HepG2 (cell line): ENCODE data around the gene BICDL1. TPM values are rescaled to one million over a fixed set of nuclear protein-coding genes. Genes with fewer than 3 reads are reported as not detected.

Experiments
- BORCS8-MEF2B ChIP-seq: sonication (generic); formaldehyde crosslinking; IDR thresholded peaks from 2 replicates; pipeline ENCODE4 v1.8.0; 2022; ENCODE audit warnings: mild to moderate bottlenecking, missing genetic modification reagents
- GTF2F1 ChIP-seq: fragments of 150-350 bp; IDR thresholded peaks from 2 replicates; pipeline ENCODE4 v1.6.1; 2014; ENCODE audit warnings: low read length
- HNRNPH1 ChIP-seq: fragments of 200-400 bp; formaldehyde crosslinking; optimal IDR thresholded peaks from 2 replicates; pipeline ENCODE3; 2017; ENCODE audit warnings: mild to moderate bottlenecking, low read depth, low read length
- MEIS2 ChIP-seq: sonication (generic); formaldehyde crosslinking; IDR thresholded peaks from 2 replicates; pipeline ENCODE4 v1.9.0; 2021; ENCODE audit warnings: mild to moderate bottlenecking, missing genetic modification reagents
- MZF1 ChIP-seq: sonication (generic); formaldehyde crosslinking; IDR thresholded peaks from 2 replicates; pipeline ENCODE4 v1.8.1; 2023; ENCODE audit warnings: mild to moderate bottlenecking, missing genetic modification reagents, borderline replicate concordance
- THYN1 ChIP-seq: sonication (generic); formaldehyde crosslinking; IDR thresholded peaks from 2 replicates; pipeline ENCODE4 v1.8.1; 2023; ENCODE audit warnings: low read depth, mild to moderate bottlenecking, moderate library complexity, missing genetic modification reagents, borderline replicate concordance
- ZNF264 ChIP-seq: sonication (generic); formaldehyde crosslinking; IDR thresholded peaks from 2 replicates; pipeline ENCODE4 v1.4.0; 2020; ENCODE audit warnings: missing genetic modification reagents
- ZNF547 ChIP-seq: sonication (generic); formaldehyde crosslinking; IDR thresholded peaks from 2 replicates; pipeline ENCODE4 v1.5.1; 2020; ENCODE audit warnings: mild to moderate bottlenecking, missing genetic modification reagents
- ZNF720 ChIP-seq: sonication (generic); formaldehyde crosslinking; IDR thresholded peaks from 2 replicates; pipeline ENCODE4 v1.4.0; 2020; ENCODE audit warnings: missing genetic modification reagents
- ZNF878 ChIP-seq: sonication (generic); formaldehyde crosslinking; IDR thresholded peaks from 2 replicates; pipeline ENCODE4 v1.8.1; 2023; ENCODE audit warnings: mild to moderate bottlenecking, missing genetic modification reagents, moderate library complexity
- polyA plus RNA-seq, 8 experiments: library from polyadenylated mRNA; depleted of rRNA in 3 of 8; stranded (reverse) in 7 of 8; unstranded in 1 of 8; fragments of >200 nt; fragmentation: Illumina TruSeq in 4 of 8; extraction: Trizol in 4 of 8; gene quantifications; 2 replicates each; pipeline versions ENCODE4 v1.2.1 to v1.2.3, GENCODE V29; 2011 to 2016; ENCODE audit warnings: low read depth in 4 of 8, missing spikeins in 1 of 8, mixed read lengths in 1 of 8; ENCODE audit not compliant: insufficient read depth in 1 of 8
- total RNA-seq, 5 experiments: library from RNA; depleted of rRNA; stranded (reverse); fragments of >200 nt; fragmentation: Illumina TruSeq; extraction: Trizol; gene quantifications; 2 replicates each; pipeline ENCODE4 v1.2.3, GENCODE V29; 2016; ENCODE audit warnings: low read depth in 1 of 5
- TF ChIP-seq, protein P1 (sequence below): sonication (generic); formaldehyde crosslinking; IDR thresholded peaks from 2 replicates; pipeline ENCODE4 v1.4.0; 2020; ENCODE audit warnings: missing genetic modification reagents
- TF ChIP-seq, protein P2 (sequence below), 2 experiments: fragments of 450-650 bp in 1 of 2; sonication (generic) in 1 of 2; formaldehyde crosslinking in 1 of 2; IDR thresholded peaks; 2 replicates each; pipeline versions ENCODE4 v1.6.1 to v1.8.0; 2016 to 2022; ENCODE audit warnings: antibody characterized with exemption in 1 of 2, mild to moderate bottlenecking in 1 of 2, missing genetic modification reagents in 1 of 2
- TF ChIP-seq, protein P3 (sequence below): sonication (generic); formaldehyde crosslinking; IDR thresholded peaks from 2 replicates; pipeline ENCODE4 v1.5.1; 2020; ENCODE audit warnings: missing genetic modification reagents, mild to moderate bottlenecking, borderline replicate concordance

BICDL1 gene
- total and polyA plus RNA-seq, 2 of the 13 experiments (the other 11 are each of a cell fraction or from before 2014, with no cell fraction given), result 3.6 to 9.7 TPM

DNA sequence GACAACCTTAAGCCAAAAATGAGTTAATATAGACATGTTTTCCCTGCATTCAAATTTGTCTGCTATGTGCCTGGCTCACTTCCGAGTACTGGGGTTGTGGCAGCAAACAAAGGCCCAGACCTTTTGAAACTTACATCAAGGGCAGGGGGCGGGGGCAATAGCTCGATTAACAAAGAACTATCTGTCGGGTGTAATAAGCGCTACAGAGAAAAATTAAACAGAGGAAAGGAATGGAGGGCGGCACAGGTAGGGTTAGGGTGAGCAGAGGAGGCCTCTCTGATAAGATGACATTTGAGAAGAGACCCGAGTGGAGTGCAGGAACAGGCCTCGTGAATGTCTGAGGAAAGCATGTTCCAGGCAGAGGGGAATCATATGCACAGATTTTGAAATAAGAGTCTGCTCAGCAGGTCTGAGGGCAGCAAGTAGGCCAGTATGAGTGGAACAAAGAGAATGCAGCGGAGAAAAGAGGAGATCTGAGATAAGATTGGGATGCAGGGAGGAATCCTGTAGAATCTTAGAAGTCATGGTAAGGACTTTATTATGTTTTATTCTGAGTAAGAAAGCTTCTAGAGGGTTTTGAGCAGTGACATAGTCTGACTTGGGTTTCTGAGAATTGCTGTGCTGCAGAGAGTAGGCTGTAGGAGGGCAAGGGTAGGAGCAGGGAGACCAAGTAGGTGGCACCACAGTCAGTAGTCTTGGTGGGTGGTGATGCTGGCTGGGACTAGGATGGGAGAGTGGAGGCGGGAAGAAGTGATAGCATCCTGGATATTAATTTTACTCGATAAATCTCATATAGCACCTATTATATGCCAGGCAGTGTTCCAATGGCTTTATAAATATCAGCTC, 52.6 kb downstream of the BICDL1 start (continued):
- TF ChIP-seq HNRNPH1 (no peak), ZNF720 (no peak), GTF2F1 (no peak), ZNF264 (CRISPR knock-in tag) (no peak), BORCS8-MEF2B (no peak), MZF1 (no peak), MEIS2 (CRISPR knock-in tag) (no peak), ZNF878 (no peak), ZNF547 (no peak), THYN1 (CRISPR knock-in tag) (no peak)
- TF ChIP-seq, protein P1, sequence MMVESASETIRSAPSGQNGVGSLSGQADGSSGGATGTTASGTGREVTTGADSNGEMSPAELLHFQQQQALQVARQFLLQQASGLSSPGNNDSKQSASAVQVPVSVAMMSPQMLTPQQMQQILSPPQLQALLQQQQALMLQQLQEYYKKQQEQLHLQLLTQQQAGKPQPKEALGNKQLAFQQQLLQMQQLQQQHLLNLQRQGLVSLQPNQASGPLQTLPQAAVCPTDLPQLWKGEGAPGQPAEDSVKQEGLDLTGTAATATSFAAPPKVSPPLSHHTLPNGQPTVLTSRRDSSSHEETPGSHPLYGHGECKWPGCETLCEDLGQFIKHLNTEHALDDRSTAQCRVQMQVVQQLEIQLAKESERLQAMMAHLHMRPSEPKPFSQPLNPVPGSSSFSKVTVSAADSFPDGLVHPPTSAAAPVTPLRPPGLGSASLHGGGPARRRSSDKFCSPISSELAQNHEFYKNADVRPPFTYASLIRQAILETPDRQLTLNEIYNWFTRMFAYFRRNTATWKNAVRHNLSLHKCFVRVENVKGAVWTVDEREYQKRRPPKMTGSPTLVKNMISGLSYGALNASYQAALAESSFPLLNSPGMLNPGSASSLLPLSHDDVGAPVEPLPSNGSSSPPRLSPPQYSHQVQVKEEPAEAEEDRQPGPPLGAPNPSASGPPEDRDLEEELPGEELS (CRISPR knock-in tag), result peak; percentile 70
- TF ChIP-seq, protein P2, sequence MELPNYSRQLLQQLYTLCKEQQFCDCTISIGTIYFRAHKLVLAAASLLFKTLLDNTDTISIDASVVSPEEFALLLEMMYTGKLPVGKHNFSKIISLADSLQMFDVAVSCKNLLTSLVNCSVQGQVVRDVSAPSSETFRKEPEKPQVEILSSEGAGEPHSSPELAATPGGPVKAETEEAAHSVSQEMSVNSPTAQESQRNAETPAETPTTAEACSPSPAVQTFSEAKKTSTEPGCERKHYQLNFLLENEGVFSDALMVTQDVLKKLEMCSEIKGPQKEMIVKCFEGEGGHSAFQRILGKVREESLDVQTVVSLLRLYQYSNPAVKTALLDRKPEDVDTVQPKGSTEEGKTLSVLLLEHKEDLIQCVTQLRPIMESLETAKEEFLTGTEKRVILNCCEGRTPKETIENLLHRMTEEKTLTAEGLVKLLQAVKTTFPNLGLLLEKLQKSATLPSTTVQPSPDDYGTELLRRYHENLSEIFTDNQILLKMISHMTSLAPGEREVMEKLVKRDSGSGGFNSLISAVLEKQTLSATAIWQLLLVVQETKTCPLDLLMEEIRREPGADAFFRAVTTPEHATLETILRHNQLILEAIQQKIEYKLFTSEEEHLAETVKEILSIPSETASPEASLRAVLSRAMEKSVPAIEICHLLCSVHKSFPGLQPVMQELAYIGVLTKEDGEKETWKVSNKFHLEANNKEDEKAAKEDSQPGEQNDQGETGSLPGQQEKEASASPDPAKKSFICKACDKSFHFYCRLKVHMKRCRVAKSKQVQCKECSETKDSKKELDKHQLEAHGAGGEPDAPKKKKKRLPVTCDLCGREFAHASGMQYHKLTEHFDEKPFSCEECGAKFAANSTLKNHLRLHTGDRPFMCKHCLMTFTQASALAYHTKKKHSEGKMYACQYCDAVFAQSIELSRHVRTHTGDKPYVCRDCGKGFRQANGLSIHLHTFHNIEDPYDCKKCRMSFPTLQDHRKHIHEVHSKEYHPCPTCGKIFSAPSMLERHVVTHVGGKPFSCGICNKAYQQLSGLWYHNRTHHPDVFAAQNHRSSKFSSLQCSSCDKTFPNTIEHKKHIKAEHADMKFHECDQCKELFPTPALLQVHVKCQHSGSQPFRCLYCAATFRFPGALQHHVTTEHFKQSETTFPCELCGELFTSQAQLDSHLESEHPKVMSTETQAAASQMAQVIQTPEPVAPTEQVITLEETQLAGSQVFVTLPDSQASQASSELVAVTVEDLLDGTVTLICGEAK (IDR thresholded peaks at IDR 0.05), result no peak
- TF ChIP-seq, protein P2 (CRISPR knock-in tag; IDR thresholded peaks at IDR 0.05), result no peak
- TF ChIP-seq, protein P3, sequence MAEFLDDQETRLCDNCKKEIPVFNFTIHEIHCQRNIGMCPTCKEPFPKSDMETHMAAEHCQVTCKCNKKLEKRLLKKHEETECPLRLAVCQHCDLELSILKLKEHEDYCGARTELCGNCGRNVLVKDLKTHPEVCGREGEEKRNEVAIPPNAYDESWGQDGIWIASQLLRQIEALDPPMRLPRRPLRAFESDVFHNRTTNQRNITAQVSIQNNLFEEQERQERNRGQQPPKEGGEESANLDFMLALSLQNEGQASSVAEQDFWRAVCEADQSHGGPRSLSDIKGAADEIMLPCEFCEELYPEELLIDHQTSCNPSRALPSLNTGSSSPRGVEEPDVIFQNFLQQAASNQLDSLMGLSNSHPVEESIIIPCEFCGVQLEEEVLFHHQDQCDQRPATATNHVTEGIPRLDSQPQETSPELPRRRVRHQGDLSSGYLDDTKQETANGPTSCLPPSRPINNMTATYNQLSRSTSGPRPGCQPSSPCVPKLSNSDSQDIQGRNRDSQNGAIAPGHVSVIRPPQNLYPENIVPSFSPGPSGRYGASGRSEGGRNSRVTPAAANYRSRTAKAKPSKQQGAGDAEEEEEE (CRISPR knock-in tag), result no peak
